Spinal cord (tissue), 10 donors: ENCODE measurements around the gene PLEKHA5. TPM values are rescaled to one million over a fixed set of nuclear protein-coding genes. Genes with fewer than 3 reads are reported as not detected.

Experiments
- DNase-seq, 6 donors: peaks; one replicate each; pipeline versions ENCODE4 v3.0.0 to v3.0.0-alpha.2; 2013 to 2015; ENCODE audit warnings: low spot score in 6 of 6, low read depth in 4 of 6
- H3K27ac ChIP-seq: one replicate; pipeline ENCODE4 v1.5.1; 2013; ENCODE audit warnings: low read depth, low read length, control low read depth
- H3K27me3 ChIP-seq: one replicate; pipeline ENCODE4 v1.6.1; 2013; ENCODE audit warnings: low read length; ENCODE audit not compliant: control insufficient read depth, insufficient read depth
- H3K36me3 ChIP-seq: one replicate; pipeline ENCODE4 v1.6.1; 2013; ENCODE audit warnings: low read length; ENCODE audit not compliant: control insufficient read depth, insufficient read depth
- H3K4me1 ChIP-seq: one replicate; pipeline ENCODE4 v1.6.1; 2013; ENCODE audit warnings: low read length; ENCODE audit not compliant: control insufficient read depth, insufficient read depth
- H3K4me3 ChIP-seq: one replicate; pipeline ENCODE4 v1.5.1; 2013; ENCODE audit warnings: low read depth, low read length, control low read depth
- H3K9me3 ChIP-seq: one replicate; pipeline ENCODE4 v1.6.1; 2013; ENCODE audit warnings: low read length; ENCODE audit not compliant: control insufficient read depth, insufficient read depth
- WGBS: methylation state at CpG from one replicate; pipeline ENCODE4 v1.1.5; 2013; ENCODE audit warnings: missing lambda C conversion rate; ENCODE audit not compliant: insufficient coverage; 5-methylcytosine and 5-hydroxymethylcytosine counted together
- polyA plus RNA-seq, 2 donors: library from polyadenylated mRNA; unstranded; fragments of 120-200 nt; gene quantifications; one replicate each; pipeline ENCODE4 v1.2.1, GENCODE V29; 2013; ENCODE audit not compliant: insufficient read length in 2 of 2
- total RNA-seq, 2 donors: library from RNA; depleted of rRNA in 1 of 2; stranded (reverse); fragments of 120-200 nt in 1 of 2; fragments of >200 nt in 1 of 2; gene quantifications; one replicate each; pipeline versions ENCODE4 v1.2.3 to v1.2.4, GENCODE V29; 2013 to 2014
- donor health status: healthy.

The PLEKHA5 gene
- total and polyA plus RNA-seq, 4 donors, result 44.5 to 81.6 (median 49.4) TPM

DNA sequence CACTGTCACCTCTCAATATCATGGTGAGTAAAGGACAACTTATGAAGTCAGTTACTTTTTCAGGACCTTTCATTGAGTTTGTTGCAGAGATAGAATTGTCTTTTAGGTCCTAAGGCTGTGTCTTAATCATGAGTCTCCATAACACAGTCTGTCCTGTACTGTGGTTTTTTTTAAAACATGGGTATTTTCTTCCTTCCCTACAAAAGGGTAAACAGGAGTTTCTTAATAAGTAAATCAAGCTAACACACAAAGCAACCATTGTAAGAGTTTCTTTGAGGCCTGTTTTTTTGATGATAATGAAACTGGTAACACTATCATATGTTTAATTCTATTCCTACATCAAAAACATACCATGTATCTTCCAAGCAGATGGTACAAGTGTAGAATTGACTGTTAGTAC, 101.4 kb downstream of the PLEKHA5 start:
- H3K4me1 ChIP-seq, result no peaks in the 10 kb centered on the region
- no peaks in the 10 kb centered on the region for H3K27me3 ChIP-seq
- no peak for DNase-seq
- H3K9me3 ChIP-seq, result peaks cover 5% of the 10 kb centered on the region
- H3K36me3 ChIP-seq, result peaks cover 8% of the 10 kb centered on the region
- H3K27ac ChIP-seq, result no peak overlapping the region
- H3K4me3 ChIP-seq, result no peak overlapping the region

GRCh38 chr12:19234171-19234704, 104.7 kb downstream of the PLEKHA5 start:
- 0% methylated on average over 1 of the region's 3 CpGs for WGBS
- no peaks in the 10 kb centered on the region for H3K4me1 ChIP-seq
- no peak overlapping the region for H3K4me3 ChIP-seq
- H3K9me3 ChIP-seq, result peaks cover 5% of the 10 kb centered on the region
- H3K27ac ChIP-seq, result no peak overlapping the region
- DNase-seq, result peak in 2 of 6 donors; percentile 23 to 26
- H3K27me3 ChIP-seq, result no peaks in the 10 kb centered on the region
- H3K36me3 ChIP-seq, result peaks cover 8% of the 10 kb centered on the region

DNA sequence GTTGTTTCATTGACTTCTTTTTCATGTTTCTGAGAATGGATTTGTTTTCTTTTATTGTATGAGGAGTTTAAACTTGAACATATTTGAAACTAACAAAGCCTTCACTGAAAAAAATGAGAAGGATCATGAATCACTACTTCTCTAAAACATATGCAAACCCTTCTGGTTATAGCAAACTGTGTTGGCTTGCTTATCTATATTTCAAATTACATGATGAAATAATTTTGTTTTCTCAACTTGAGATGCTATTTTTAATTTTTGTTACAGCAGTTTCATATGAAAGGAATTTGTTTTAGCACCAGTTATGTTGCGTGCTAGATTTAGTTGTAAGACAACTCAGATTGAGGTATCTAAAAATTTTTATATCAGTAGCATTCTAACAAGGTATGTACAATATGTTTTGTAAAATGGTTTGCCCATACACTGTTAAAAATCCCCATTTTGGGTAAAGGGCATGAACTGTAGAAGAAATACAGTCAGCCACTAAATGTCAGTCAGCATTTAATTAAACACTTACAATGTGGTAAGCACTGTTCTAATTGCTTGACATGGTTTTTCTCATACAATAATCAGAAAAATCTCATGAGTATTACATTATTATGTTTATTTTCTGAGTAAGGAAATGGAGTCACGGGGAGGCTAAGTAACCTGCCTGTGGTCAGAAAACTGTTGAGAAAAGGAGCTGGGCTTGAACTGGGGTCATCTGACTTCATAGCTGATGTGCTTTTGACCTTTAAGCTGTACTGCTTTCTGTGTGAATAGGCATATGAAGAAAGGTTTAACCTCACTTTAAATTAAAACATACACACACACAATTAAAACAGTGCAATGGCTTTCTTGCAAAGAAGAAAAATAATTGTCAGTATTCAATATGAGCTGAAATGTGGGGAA, 105.7 kb downstream of the PLEKHA5 start:
- Histone ChIP-seq H3K9me3 (peaks cover 2% of the 10 kb centered on the region), H3K4me3 (no peak overlapping the region), H3K27me3 (no peaks in the 10 kb centered on the region), H3K36me3 (peaks cover 6% of the 10 kb centered on the region), H3K27ac (no peak overlapping the region), H3K4me1 (no peaks in the 10 kb centered on the region)
- DNase-seq, result peak in 1 of 6 donors; percentile 62
- no CpG with 5 or more reads among the region's 2 CpGs for WGBS

DNA sequence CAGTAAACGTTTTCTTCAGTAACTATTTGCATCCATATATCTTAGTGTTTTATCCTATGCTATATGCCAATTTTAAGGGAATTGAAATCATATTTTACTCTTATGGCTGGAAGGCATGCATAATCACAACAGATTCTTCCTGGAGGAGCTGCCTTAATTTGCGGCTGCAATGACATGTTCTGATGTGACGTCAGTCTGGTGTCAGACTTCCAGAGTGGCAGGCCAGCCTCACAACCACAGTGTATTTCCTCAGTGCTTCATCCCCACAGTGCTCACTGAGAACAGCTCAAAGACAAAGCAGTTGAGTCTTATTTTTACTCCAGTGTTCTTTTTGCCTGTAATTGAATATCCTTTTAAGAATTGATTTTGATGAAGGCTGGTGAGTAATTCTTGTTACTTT, 107.1 kb downstream of the PLEKHA5 start:
- no peaks in the 10 kb centered on the region for H3K27me3 ChIP-seq
- no peaks in the 10 kb centered on the region for H3K36me3 ChIP-seq
- 65% methylated on average over 2 of the region's 3 CpGs for WGBS
- no peaks in the 10 kb centered on the region for H3K4me1 ChIP-seq
- H3K9me3 ChIP-seq, result no peaks in the 10 kb centered on the region
- H3K27ac ChIP-seq, result no peak overlapping the region
- DNase-seq, result peak in 1 of 6 donors; percentile 28
- no peak overlapping the region for H3K4me3 ChIP-seq

DNA sequence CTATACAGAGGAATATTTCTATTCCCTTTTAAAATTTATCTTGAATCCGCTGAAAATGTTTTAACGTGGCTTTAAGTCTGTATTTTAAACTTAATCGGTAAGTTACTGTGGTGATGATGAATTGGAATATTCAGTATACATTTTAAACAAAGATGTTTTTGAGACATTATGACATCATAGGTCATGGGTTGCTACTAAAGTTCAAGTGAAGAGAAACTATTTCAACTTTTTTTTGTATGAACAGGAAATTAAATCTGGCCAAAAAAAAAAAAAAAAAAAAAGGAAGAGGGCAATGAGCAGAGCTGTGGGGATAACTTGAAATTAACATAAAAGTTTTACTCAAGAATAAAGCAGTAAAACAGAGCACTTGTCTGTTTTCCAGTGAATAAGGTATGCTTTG, 109.0 kb downstream of the PLEKHA5 start:
- H3K27ac ChIP-seq, result no peak overlapping the region
- DNase-seq, result no peak
- no peaks in the 10 kb centered on the region for H3K9me3 ChIP-seq
- H3K4me1 ChIP-seq, result no peaks in the 10 kb centered on the region
- H3K27me3 ChIP-seq, result no peaks in the 10 kb centered on the region
- H3K36me3 ChIP-seq, result no peaks in the 10 kb centered on the region
- no CpG with 5 or more reads among the region's 3 CpGs for WGBS
- H3K4me3 ChIP-seq, result no peak overlapping the region

- H3K27me3 ChIP-seq, result no peaks in the 10 kb centered on the region
- WGBS, result 50% methylated on average over 2 of the region's 5 CpGs
- no peak overlapping the region for H3K27ac ChIP-seq
- H3K36me3 ChIP-seq, result no peaks in the 10 kb centered on the region
- H3K4me3 ChIP-seq, result no peak overlapping the region
- no peak for DNase-seq
- H3K4me1 ChIP-seq, result no peaks in the 10 kb centered on the region
- H3K9me3 ChIP-seq, result no peaks in the 10 kb centered on the region
Measured at GRCh38 chr12:19239102-19239501, 109.6 kb downstream of the PLEKHA5 start.

DNA sequence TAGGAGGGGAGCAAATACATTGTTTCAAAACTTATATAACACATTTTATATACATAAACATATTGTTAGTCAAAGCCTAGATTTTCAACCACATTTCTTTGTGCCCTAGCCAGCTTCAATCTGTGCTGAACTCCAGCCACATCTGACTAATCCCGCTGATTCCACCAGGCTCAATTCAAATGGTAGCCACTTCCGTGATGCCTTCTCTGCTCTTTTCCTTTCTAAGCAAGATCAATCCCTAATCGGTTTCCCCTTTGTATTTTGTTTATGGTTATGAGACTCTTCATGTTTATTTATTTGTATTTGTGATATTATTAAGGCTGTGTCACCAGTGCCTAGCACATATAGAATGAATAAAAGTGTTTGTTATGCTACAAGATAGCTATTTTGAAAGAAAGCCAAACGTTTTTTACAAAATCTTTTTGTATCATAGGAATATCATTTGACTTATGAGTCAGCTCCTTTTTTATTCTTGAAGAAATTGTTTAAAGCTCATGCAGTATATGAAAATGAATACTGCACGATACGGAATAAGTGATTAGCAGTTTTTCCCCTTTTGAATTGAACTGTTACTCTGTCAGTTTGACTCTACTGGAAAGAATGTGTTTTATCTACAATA, 110.2 kb downstream of the PLEKHA5 start:
- Histone ChIP-seq H3K9me3 (no peaks in the 10 kb centered on the region), H3K27me3 (no peaks in the 10 kb centered on the region), H3K4me3 (no peak overlapping the region), H3K4me1 (no peaks in the 10 kb centered on the region), H3K27ac (no peak overlapping the region), H3K36me3 (no peaks in the 10 kb centered on the region)
- no peak for DNase-seq
- 100% methylated on average over 1 of the region's 6 CpGs for WGBS

DNA sequence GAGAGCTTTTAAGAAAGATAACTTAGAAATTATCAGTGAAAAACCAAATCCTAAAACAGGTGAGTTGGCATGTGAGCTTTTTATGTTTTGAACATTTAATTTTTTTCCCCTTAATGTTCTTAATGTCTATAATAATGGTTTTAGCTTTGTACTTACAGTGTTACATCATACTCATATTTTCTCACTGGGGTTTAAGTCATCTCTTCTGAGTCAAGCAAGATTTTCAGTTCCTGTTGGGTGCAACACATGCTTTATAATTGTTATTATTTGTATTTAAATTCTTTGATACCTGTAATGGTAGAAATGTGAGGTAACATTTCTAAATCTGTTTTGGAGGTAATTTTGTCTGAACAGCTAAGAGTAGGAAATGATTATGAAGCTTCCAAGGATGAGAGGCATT, 113.0 kb downstream of the PLEKHA5 start:
- Histone ChIP-seq H3K36me3 (no peaks in the 10 kb centered on the region), H3K27me3 (no peaks in the 10 kb centered on the region), H3K4me1 (no peaks in the 10 kb centered on the region), H3K27ac (no peak overlapping the region), H3K4me3 (no peak overlapping the region), H3K9me3 (no peaks in the 10 kb centered on the region)
- no peak for DNase-seq

GRCh38 chr12:19243551-19243950, 114.0 kb downstream of the PLEKHA5 start:
- no peak for DNase-seq
- Histone ChIP-seq H3K4me3 (no peak overlapping the region), H3K27me3 (no peaks in the 10 kb centered on the region), H3K4me1 (no peaks in the 10 kb centered on the region), H3K36me3 (no peaks in the 10 kb centered on the region), H3K9me3 (no peaks in the 10 kb centered on the region), H3K27ac (no peak overlapping the region)
- no CpG with 5 or more reads among the region's 2 CpGs for WGBS

DNA sequence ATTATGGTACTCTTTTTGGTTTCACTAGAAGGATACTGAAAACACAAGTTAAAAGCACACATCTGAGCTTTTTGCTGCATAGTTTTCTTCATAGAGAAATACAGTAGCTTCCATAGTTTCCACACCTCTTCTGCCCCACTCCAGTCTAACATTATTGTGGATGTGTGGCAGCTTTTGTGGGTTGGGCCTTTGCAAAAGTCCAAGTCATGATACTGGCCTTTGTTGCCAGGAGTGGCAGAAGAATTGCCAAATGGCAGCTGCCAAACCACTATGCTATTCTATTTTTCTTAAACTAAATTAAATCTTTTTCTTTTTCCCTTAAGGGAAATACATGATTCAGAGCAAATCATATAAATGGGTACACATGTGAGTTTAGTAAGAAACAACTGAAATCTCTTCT, 114.8 kb downstream of the PLEKHA5 start:
- no peaks in the 10 kb centered on the region for H3K27me3 ChIP-seq
- no peak for DNase-seq
- H3K36me3 ChIP-seq, result no peaks in the 10 kb centered on the region
- no peak overlapping the region for H3K4me3 ChIP-seq
- no peaks in the 10 kb centered on the region for H3K4me1 ChIP-seq
- no peak overlapping the region for H3K27ac ChIP-seq
- no peaks in the 10 kb centered on the region for H3K9me3 ChIP-seq
